ENCODE data around the gene GPC5. TPM values are rescaled to one million over a fixed set of nuclear protein-coding genes. Genes with fewer than 3 reads are reported as not detected.
"Not testable (repeated sequence)": the region's sequence is repeated elsewhere in the genome, so short reads cannot be mapped to it uniquely, and the experiment has no call there.

Gene GPC5
- total RNA-seq, 3 donors from 2014 or later: 0.13 to 0.16 TPM; not detected in 1

DNA sequence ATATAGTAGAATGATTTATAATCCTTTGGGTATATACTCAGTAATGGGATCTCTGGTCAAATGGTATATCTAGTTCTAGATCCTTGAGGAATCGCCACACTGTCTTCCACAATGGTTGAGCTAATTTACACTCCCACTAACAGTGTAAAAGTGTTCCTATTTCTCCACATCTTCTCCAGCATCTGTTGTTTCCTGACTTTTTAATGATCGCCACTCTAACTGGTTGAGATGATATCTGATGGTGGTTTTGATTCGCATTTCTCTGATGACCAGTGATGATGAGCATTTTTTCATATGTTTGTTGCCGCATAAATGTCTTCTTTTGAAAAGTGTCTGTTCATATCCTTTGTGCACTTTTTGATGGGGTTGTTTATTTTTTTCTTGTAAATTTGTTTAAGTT, 1140.7 kb downstream of the GPC5 start:
- not testable (repeated sequence) for DNase-seq; H3K4me3 Mint-ChIP-seq; ATAC-seq; H3K4me1 Mint-ChIP-seq (ENCODE audit: low read depth); H3K36me3 Mint-ChIP-seq (ENCODE audit: insufficient read depth); H3K9me3 Mint-ChIP-seq; H3K27me3 Mint-ChIP-seq (ENCODE audit: low read depth)

DNA sequence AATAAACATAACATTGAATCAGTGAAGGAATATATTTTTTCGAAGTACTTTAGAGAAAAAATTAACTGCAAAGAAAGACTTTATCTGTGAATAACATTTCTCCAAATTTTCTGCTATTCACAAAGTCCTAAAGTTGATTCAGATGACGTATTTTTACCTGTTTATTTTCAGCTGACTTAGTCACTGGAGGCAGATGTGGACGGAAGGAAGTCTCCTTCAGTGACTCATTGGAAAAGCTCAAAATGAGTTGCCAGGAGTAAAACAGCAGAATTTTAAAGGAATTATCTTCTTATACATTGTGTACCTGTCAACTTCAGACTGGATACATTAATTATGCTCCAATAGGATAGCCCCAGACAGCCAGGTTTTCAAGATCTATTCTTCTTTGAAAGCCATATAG, 1148.8 kb downstream of the GPC5 start:
- DNase-seq (no peak), ATAC-seq (no peak)
- H3K9me3 Mint-ChIP-seq: peaks cover 9% of the 10 kb centered on the region
- H3K4me3 Mint-ChIP-seq: no peak overlapping the region
- H3K27me3 Mint-ChIP-seq (ENCODE audit: low read depth): no peaks in the 10 kb centered on the region
- no peaks in the 10 kb centered on the region for H3K36me3 Mint-ChIP-seq (ENCODE audit: insufficient read depth)
- no peaks in the 10 kb centered on the region for H3K4me1 Mint-ChIP-seq (ENCODE audit: low read depth)

DNA sequence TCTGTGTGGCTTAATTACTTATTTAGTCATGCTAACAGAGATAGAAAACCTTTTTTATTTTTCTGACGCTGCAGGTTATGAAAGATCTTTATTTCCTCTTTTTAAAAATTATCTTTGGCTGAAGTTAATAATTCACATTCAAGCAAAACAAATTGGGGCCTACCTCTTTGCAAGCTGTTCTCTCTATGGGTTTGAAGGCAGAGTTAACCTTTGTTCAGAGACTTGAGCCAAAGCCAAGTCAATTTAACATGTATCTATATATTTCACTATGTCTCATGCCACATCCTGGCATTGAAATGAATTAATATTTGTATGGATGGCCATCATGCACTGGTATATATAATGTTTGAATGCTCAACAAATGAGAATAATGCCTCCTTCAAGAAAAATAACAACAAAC, 1150.9 kb downstream of the GPC5 start:
- Mint-ChIP-seq H3K4me3 (no peak overlapping the region), H3K27me3 (ENCODE audit: low read depth) (no peaks in the 10 kb centered on the region), H3K36me3 (ENCODE audit: insufficient read depth) (no peaks in the 10 kb centered on the region), H3K9me3 (peaks cover 8% of the 10 kb centered on the region), H3K4me1 (ENCODE audit: low read depth) (no peaks in the 10 kb centered on the region)
- ATAC-seq (no peak), DNase-seq (no peak)

DNA sequence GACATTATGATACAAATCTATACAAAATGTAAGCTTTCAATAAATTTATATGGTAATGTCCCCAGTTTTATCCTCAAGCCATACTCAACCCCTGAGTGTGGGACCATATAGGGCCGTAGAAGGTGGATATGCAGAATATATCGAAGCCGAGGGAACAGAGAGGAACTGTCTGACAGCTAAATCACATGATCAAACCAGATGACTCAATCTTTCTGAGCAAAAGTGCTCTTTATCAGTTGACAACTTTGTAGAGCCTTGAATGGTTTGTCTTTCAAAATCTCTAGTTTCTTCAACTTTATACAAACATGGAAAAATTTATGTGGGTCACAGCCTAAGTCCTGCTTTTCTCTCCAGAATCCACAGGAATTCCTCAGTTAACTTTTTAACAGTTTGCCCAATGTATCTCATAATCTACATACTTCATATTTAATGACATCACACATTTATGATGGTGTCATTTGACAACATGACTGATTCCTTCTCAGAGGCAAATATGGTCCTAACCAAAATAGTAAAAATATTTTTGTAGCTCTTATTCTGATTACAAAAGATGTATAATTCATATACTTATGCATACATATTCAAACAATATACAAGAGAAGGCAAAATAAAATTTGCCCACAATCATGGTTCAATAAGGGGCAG, 1155.2 kb downstream of the GPC5 start:
- Mint-ChIP-seq H3K4me1 (ENCODE audit: low read depth) (no peaks in the 10 kb centered on the region), H3K27me3 (ENCODE audit: low read depth) (no peaks in the 10 kb centered on the region), H3K9me3 (peaks cover 4% of the 10 kb centered on the region), H3K36me3 (ENCODE audit: insufficient read depth) (no peaks in the 10 kb centered on the region), H3K4me3 (no peak overlapping the region)
- no peak for ATAC-seq
- DNase-seq: no peak

DNA sequence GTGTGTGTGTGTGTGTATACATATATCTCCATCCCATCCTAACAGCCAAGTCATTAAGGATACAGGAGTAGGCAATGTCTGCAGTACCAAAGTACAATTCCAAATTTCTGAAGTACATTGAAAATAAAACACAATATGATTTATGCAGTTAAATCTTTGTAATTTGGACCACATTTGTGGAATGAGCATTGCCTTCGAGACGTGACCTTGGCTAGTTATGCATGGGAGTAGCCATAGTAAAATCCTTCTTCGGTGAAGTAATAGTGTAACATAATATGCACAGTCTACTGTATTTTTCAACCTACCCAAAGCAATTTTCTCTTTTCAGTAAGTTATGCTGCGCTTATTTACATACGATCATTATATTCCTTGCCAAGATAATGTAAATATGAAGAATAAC, 1162.5 kb downstream of the GPC5 start:
- H3K4me1 Mint-ChIP-seq (ENCODE audit: low read depth): no peaks in the 10 kb centered on the region
- no peaks in the 10 kb centered on the region for H3K27me3 Mint-ChIP-seq (ENCODE audit: low read depth)
- H3K4me3 Mint-ChIP-seq: no peak overlapping the region
- ATAC-seq (no peak), DNase-seq (no peak)
- H3K36me3 Mint-ChIP-seq (ENCODE audit: insufficient read depth): no peaks in the 10 kb centered on the region
- H3K9me3 Mint-ChIP-seq: no peaks in the 10 kb centered on the region

DNA sequence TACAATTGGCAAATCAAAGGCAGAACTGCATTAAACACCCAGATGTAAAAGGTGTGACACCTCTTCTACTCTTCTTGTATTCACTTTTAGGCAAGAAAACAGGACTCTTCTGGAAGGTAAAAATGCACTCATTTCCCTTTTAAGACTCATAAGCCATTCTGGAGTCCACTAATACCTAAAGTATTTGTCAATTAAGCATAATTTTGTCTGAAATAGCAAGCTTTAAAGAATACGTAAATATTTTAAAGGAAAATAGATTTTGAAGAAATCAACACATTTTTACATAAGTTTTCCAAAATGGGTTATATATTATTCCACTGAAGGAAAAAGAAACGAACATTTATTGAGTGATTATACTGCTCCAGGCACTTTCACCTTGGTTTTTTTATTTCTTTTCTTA, 1166.5 kb downstream of the GPC5 start:
- Mint-ChIP-seq H3K4me3 (no peak overlapping the region), H3K27me3 (ENCODE audit: low read depth) (no peaks in the 10 kb centered on the region), H3K36me3 (ENCODE audit: insufficient read depth) (no peaks in the 10 kb centered on the region), H3K9me3 (no peaks in the 10 kb centered on the region), H3K4me1 (ENCODE audit: low read depth) (no peaks in the 10 kb centered on the region)
- DNase-seq (no peak), ATAC-seq (no peak)

DNA sequence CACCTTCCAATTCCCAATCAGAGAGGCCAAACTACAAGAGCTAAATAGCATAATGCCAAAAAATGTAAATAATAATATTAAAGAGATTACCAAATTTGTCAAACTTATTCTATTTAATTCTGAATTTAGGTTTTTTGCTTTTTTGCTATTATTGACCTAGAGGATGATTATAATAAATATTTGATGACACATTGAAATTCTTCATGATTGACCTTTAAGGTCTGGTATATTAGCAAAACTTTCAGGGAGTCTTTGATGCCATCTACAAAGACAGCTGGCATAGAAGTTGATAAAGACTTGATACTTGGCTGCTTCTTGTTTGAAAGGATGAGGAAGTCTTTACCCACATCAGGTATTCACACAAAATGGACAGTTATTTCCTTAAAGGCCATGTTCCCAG, 1168.3 kb downstream of the GPC5 start:
- H3K4me1 Mint-ChIP-seq (ENCODE audit: low read depth): no peaks in the 10 kb centered on the region
- DNase-seq (no peak), ATAC-seq (no peak)
- no peaks in the 10 kb centered on the region for H3K27me3 Mint-ChIP-seq (ENCODE audit: low read depth)
- no peaks in the 10 kb centered on the region for H3K36me3 Mint-ChIP-seq (ENCODE audit: insufficient read depth)
- H3K4me3 Mint-ChIP-seq: no peak overlapping the region
- no peaks in the 10 kb centered on the region for H3K9me3 Mint-ChIP-seq

DNA sequence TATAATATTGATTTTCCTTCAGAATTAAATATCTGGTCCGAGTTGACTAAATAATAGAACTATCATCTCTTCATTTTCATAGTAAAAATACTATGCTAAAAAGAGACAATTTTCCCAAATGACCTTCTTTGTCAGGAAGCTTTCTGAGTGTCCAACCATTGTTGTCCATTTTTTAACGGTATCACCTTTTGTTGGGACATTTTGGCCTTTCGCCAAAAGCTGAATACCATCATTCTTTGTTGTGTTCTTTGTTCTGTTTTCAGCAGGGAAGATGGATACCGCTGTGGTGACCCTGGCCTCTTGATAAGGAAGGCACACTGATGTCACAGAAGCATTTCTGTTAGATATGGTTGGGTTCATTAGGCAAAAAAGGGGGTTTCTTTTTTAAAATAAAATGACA, 1173.8 kb downstream of the GPC5 start:
- Mint-ChIP-seq H3K4me3 (no peak overlapping the region), H3K27me3 (ENCODE audit: low read depth) (no peaks in the 10 kb centered on the region), H3K9me3 (no peaks in the 10 kb centered on the region), H3K36me3 (ENCODE audit: insufficient read depth) (no peaks in the 10 kb centered on the region), H3K4me1 (ENCODE audit: low read depth) (no peaks in the 10 kb centered on the region)
- DNase-seq (no peak), ATAC-seq (no peak)

DNA sequence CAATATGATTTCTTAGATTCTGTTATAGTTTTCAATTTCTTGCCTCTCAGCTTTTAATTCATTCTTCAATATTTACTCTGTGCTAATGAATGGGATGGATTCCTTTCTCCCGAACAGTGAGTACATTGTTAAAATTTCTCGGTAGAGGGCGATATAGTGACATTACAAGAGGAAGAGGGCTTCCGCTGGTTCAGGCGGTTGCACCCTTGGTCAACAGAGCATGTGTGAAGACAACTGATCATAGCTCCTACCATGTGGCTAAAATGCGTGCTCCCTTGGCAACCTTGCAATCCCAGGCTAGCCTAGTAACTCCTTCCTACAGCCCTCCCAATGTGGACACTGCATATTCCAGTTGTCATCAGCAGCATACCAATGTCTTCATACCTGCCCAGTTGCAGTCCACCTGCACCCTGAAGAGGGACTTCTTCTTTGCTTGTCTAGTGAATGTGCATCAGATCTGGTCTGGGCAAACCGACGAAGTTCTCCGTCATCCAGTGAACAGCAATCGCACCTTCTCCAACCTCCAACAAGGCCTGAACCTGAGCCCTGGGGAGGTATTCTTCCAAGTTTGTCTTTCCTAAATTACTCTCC, 1175.1 kb downstream of the GPC5 start:
- Mint-ChIP-seq H3K9me3 (peaks cover 3% of the 10 kb centered on the region), H3K27me3 (ENCODE audit: low read depth) (no peaks in the 10 kb centered on the region), H3K4me3 (no peak overlapping the region), H3K4me1 (ENCODE audit: low read depth) (no peaks in the 10 kb centered on the region), H3K36me3 (ENCODE audit: insufficient read depth) (no peaks in the 10 kb centered on the region)
- DNase-seq (no peak), ATAC-seq (no peak)

DNA sequence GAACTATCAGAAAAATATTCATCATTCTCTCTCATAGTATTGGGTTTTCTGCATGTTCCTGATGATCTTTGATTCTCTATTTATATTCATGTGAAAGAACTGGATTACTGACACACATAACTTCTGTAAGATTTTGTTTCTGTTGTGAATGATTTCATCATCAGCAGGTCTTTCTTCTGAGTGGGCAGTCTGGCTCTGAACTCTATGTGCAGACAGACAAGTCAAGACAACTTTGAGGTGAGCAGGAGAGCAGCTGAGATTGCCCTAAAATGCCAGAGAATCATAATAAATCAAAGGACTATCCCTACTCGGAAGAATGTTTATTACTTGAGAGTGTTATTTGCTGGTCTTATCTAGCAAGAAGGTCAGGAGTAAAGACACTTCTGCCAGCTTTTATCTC, 1176.1 kb downstream of the GPC5 start:
- Mint-ChIP-seq H3K4me1 (ENCODE audit: low read depth) (no peaks in the 10 kb centered on the region), H3K36me3 (ENCODE audit: insufficient read depth) (no peaks in the 10 kb centered on the region), H3K9me3 (peaks cover 3% of the 10 kb centered on the region), H3K4me3 (no peak overlapping the region), H3K27me3 (ENCODE audit: low read depth) (no peaks in the 10 kb centered on the region)
- DNase-seq: no peak
- no peak for ATAC-seq

DNA sequence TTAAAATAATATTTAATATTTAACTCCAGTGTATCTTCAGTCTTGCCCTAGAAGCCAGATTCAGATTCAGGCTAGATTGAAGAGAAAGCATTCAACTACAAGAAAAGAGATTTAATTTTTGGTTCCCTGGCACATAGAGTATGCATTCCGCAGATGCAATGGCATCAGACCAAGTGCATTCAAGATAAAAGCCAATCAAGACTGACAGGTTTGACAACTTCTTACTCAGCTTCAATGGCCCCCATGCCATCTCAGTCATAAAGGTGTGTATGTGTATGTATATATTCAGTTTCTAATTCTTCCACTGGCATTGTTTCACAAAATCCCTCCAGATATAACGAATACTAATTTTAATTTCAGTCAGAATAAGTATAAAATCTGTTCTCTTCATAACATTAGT, 1177.4 kb downstream of the GPC5 start:
- DNase-seq (no peak), ATAC-seq (no peak)
- H3K9me3 Mint-ChIP-seq: peaks cover 6% of the 10 kb centered on the region
- H3K36me3 Mint-ChIP-seq (ENCODE audit: insufficient read depth): no peaks in the 10 kb centered on the region
- H3K4me3 Mint-ChIP-seq: no peak overlapping the region
- H3K4me1 Mint-ChIP-seq (ENCODE audit: low read depth): no peaks in the 10 kb centered on the region
- no peaks in the 10 kb centered on the region for H3K27me3 Mint-ChIP-seq (ENCODE audit: low read depth)

DNA sequence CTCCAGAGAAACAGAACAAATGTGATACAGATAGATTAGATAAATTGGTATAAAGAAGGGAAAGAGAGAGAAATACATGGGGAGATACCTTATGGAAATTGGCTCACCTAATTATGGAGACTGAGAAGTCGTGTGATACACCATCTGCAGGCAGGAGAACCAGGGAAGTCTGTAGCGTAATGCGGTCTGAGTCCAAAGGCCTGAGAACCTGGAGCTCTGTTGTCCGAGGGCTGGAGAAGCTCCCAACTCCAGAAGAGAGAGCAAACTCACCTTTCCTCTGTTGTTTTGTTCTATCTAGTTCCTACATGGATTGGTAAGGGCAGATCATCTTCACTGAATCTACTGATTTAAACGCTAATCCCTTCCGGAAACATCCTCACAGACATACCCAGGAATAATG, 1179.9 kb downstream of the GPC5 start:
- no peaks in the 10 kb centered on the region for H3K27me3 Mint-ChIP-seq (ENCODE audit: low read depth)
- DNase-seq: no peak
- peaks cover 10% of the 10 kb centered on the region for H3K9me3 Mint-ChIP-seq
- no peaks in the 10 kb centered on the region for H3K4me1 Mint-ChIP-seq (ENCODE audit: low read depth)
- no peak for ATAC-seq
- no peaks in the 10 kb centered on the region for H3K36me3 Mint-ChIP-seq (ENCODE audit: insufficient read depth)
- H3K4me3 Mint-ChIP-seq: no peak overlapping the region

DNA sequence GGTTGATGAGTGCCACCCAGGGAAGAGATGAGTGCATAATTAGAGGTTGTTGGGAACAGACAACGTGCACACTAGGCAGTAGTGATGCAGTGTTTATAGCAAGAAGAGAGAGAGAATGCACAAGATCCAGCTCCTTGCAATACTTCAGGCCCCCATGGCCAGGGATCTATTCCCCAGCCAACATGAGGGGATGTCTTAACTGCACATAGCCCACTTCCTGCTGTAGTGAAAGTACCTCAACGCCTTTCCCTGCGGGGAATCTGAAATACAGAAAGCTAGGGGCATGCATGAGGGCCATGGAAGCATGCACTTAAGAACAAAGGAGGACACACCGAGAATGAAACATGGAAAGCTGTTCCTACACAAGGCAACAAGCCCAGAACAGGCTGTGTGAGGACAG, 1191.5 kb downstream of the GPC5 start:
- H3K4me3 Mint-ChIP-seq: no peak overlapping the region
- no peaks in the 10 kb centered on the region for H3K4me1 Mint-ChIP-seq (ENCODE audit: low read depth)
- H3K27me3 Mint-ChIP-seq (ENCODE audit: low read depth): no peaks in the 10 kb centered on the region
- ATAC-seq: no peak
- peaks cover 17% of the 10 kb centered on the region for H3K9me3 Mint-ChIP-seq
- H3K36me3 Mint-ChIP-seq (ENCODE audit: insufficient read depth): no peaks in the 10 kb centered on the region
- DNase-seq: no peak

DNA sequence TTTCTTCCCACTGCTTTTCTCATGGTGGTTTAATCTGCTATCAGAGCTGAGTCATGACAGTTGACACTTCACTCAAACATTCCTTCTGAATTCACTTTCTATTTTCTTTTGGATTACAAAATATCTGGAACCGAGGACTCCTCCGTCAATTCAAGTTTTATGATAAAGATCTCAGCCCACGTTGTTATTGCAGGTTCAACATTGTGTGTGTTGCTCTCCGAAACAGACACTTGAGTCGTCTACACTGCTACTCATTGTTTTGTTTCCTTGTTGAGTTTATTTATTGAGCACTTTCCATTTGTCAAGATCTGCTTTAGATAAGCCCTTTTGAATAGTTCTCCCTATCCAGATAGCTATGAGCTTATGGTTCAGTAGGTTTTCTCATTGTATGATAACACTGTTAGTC, 1192.1 kb downstream of the GPC5 start:
- no peaks in the 10 kb centered on the region for H3K27me3 Mint-ChIP-seq (ENCODE audit: low read depth)
- H3K4me3 Mint-ChIP-seq: no peak overlapping the region
- H3K36me3 Mint-ChIP-seq (ENCODE audit: insufficient read depth): no peaks in the 10 kb centered on the region
- ATAC-seq: no peak
- peaks cover 21% of the 10 kb centered on the region for H3K9me3 Mint-ChIP-seq
- no peak for DNase-seq
- H3K4me1 Mint-ChIP-seq (ENCODE audit: low read depth): no peaks in the 10 kb centered on the region

DNA sequence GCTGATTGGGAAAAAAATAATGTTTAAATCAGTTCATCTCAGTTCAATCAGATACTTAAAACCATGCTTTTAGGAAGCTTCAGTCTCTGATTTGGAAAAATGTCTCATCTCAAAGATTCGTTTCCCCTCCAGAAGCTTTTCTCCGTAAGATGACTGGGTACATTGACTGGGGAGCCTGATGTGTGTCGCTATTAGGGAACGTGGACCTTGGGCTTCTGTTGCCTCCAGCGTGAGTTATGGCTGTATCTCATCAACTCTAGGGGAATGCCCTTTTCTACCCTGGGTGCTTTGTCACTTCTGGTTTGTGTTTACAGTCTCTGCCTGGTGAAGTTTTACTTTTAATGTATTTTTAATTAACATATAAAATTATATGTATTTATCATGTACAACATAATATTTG, 1192.7 kb downstream of the GPC5 start:
- no peaks in the 10 kb centered on the region for H3K4me1 Mint-ChIP-seq (ENCODE audit: low read depth)
- no peaks in the 10 kb centered on the region for H3K36me3 Mint-ChIP-seq (ENCODE audit: insufficient read depth)
- DNase-seq (no peak), ATAC-seq (no peak)
- H3K9me3 Mint-ChIP-seq: peaks cover 18% of the 10 kb centered on the region
- no peaks in the 10 kb centered on the region for H3K27me3 Mint-ChIP-seq (ENCODE audit: low read depth)
- no peak overlapping the region for H3K4me3 Mint-ChIP-seq

All from activated T-cell treated with anti-CD3 and anti-CD28 coated beads, Interleukin-2, amount 50 U/mL, for 4 hours (primary cell).